ENCODE data around the gene PPP2R2C.

Gene PPP2R2C

DNA sequence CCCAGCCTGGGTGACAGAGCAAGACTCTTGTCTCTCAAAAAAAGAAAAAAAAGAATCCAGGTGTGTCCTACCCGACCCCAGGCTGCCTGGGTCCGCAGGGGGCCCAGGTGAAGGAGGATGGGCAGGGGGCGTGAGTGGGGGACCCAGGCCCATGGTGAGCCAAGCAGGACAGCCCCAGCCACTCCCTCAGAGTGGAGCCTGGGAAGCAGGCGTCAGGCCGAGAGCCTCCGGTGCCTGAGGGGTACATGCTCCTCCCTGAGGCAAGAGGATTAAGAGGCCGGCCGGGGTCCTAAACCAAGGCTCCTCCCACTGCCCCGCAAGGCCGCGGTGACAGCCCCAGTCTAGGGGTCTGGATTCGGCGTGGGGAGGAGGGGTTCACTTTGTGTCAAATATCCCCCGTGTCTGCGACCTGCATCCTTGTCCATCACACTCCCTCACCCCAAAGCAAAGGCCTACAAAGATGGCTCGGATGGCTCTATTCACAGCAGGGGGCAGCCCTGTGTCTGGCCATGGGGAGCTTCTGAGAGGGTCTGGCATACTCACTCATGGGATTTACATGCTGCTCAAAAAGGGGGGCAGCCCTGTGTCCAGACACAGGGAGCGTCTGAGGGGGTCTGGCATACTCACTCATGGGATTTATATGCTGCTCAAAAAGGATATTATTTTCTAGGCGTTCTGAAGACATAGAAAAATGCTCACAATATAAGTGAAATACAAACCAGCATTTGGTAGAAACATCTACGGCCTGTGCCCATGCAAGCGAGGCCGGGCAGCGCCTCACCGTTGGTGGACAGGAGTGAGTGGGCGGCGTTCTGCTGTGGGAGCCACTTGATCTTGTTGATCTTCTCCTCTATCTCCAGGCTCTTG lies 94.6 kb downstream of the PPP2R2C start:
- no peak for DNase-seq

DNA sequence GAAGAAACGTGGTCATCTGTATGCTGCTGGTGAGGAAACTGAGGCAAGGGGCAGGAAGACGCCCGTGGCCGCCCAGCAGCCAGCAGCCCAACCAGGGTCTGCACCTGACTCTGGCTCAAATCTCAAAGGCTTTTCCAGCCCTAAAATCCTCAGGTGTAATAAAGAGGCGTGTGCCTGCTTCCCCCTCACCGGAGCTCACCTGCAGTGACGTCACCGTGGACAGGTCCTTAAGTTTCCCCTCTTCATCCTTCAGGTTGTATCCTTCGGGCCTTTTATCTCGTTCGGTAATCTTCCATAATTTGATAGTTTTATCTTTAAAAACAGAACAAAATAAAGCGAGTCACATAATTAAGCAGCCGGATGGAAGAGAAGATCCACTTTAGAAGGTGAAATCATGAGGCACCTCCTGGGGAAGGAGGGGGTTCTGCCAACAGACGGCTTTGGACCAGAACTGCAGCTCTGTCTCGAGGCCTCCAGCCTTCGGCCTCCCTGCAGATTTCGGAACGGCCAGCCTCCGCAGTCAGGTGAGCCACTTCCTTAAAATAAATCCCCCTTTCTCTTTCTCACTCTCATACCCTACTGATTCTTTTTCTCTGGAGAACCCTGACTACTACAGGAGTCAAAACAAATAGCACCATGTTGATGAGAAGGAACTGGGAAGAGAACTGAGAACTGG lies 96.7 kb downstream of the PPP2R2C start:
- DNase-seq: no peak

DNA sequence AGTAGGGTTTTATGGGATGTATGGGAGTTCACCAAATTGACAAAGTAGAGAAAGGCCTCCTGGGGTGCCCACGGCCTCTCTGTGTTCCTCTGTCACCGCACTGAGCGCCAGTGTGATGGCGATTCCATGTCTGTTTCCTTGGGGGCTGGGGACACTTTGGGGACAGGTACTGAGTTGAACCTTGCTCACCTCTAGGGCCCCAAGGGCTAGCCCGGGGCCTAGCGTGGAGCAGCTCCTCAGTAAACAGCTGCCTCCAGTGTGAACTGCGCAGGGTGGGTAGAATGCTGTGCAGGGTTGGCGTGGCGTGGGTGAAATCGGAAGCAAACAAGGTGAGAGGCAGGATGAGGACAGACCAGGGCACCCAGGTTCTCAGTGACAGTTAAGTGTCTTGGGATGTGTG lies 97.8 kb downstream of the PPP2R2C start:
- no peak for DNase-seq

DNA sequence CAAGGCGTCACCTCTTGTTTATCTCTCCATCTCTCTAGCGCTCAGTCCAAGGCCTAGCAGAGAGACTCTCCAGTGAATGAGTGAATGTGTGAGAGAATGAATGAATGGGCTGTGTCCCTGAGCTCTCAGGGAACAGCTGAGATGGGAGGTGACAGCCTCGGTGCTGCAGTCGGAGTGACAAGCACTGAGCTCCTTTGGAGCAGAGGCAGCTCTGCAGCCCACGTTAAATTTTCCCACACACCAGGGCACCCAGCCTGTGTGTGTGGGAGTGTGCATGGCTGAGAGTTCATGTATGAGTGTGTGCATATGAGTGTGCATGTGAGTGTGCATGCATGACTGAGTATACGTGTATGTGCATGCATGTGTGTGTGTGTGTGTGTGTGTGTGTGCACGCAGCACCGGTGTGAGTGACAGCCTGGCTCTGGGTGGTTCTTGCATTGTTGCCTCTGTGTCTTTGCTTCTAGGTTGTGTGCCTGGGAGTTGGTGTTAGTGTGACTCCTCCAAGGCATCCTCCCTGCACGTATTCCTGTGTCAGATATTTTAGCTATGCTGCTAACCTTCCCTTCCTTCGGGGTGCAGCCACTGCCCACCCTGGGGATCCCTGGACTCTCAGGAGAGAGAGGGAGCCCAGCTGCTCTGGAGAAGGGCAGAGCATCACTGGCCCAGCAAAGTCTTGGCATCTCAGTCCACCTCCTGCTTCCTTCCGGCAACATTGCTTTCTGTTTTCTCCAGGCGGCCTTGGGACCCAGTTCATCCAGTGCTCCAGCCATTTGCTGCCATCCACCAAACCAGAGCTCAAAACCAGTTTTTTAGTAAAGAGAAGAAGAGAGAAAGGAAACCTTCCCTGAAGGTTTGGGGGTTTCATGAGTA lies 98.6 kb downstream of the PPP2R2C start:
- DNase-seq: no peak

DNA sequence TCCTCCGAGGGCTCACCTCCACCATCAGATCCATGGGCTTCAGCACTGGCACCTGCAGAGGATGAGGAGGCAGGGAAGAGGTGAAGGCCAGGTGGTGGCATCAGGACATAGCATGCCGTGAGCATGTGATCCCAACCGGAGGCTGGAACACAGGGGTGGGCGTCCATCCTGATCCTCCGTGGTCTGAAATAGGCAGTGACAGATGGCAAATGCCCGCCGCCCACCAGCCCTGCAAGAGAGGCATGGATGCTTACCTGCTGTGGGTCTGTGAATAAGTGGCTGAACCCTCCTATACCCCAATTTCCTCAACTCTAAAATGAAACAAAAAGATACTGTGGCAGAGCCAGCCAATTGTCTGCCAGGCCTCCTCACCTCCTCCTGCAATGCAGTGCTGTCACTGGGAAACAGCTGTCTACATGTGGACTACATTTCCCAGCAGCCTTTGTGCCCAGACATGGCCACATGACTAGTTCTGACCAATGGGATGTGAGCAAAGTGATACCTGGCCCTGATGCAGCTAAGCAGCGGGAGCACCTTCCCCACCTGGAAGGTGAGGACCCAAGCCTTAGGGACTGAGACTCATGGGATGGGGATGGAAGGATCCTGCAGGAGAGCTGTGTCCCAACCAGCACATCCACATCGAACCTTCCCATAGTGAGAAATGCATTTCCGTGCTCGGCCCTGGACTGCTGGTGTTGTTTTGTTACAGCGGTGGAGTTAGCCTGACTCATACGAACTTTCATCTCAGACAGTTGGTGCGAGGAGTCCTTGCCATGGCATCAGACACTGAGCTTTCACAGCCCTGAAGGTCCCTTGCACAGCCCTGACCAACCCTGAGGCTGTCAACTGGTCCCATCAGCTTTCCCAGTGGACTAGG lies 99.5 kb downstream of the PPP2R2C start:
- DNase-seq: no peak

DNA sequence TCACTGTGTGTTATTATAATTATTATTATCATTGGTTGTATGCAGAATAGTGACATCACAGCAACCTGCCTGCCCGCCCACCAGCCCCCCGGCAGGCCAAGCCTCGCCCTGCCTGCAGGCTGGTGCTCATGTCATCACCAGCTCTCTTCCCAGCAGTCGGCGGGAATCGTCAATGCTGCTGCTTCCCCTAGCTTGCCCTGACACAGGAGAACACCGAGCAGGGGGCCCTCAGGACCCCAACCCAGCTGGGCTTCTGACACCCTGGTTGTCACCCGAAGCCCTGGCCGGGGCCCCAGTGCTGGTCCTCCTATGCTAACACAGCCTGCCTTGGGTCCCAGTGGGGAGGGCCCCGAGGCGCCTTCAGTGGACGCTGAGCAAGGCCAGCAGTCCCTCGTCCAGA lies 100.6 kb downstream of the PPP2R2C start:
- no peak for DNase-seq

DNA sequence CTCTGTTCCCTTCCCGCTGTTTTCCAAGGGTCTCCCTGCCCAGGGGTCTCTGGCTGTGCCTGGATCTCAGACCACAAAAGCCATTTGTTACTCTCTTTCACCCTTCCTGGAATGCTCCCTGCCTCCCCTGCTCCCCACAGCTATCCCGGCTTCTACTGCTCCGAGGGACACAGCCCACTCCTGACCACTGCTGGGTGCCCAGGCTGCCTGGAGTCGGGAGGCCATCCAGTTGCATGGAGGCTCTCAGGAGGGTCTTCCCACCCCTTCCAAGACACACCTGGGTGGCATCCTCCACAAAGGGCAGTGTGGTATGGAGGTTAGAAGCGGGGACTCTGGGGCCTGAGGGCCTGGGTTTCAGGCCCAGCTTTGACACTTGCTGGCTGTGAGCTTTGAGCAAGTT lies 101.1 kb downstream of the PPP2R2C start:
- no peak for DNase-seq

DNA sequence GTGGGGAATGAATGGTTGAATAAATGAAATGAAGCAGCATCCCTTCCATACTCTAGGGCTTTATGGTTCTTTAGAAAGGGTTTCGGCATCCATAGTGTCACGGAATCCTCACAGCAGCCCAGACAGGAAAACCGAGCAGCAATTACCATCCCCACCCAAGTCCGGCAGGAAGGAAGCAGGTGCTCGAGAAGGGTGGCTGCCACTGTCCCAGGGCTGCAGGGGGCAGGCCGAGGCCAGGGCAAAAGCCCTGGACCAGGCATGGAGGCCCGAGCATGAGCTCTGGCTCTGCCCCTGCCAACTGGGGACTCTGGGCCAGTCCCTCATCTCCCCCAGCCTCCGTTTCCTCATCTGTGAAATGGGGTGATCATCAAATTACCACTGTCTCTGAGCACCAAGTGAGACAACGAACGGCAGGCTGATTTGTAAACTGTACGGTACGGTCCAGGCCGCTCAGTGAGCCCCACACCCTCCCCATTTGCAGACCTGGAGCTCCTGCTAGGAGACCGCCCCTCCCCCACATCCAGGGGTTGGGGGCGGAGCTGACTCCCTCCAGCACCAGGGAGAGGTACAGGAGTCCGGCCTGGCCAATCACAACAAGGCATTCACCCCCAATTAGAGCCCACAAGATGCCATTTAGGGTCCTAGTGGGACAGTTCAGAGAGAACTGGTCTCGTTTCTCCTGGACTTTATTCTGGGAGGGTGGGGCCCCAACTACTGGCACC lies 102.3 kb downstream of the PPP2R2C start:
- DNase-seq: no peak

DNA sequence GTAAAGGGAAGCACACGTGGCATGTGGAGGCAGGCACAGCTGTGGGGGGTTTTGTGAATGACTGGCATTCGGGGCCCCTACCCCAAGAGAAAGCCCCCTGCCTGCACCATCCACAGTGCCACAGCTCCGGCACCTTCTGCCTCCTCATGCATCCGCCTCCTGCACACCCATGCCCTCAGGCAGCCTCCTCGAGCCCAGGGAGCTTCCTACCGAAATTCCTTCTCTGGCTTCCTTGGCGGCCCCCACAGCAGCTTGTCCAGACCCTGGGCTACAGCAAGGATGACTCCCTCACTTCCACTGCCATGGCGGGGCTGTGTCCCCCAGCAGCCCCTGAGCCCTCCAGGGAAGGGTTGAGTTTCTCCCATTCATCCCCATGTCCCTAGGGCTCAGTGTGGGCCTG lies 102.9 kb downstream of the PPP2R2C start:
- no peak for DNase-seq

DNA sequence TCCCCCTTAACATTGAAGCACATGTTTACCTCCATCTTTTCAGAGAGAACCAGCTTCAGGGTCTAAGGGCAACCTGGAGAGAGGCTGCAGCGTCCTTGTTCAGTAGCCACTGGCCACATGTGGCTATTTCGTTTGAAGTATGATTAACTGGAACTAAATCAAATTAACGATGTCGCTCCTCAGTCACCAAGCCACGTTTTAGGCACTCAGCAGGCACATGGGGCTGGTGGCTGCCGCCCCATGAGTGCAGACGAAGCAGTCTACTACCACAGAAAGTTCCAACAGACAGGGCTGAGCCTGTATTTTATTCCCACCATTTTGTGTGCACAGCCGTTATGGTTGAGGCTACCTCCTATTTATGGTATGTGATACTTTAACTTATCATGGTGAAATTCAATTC lies 103.4 kb downstream of the PPP2R2C start:
- DNase-seq: no peak

DNA sequence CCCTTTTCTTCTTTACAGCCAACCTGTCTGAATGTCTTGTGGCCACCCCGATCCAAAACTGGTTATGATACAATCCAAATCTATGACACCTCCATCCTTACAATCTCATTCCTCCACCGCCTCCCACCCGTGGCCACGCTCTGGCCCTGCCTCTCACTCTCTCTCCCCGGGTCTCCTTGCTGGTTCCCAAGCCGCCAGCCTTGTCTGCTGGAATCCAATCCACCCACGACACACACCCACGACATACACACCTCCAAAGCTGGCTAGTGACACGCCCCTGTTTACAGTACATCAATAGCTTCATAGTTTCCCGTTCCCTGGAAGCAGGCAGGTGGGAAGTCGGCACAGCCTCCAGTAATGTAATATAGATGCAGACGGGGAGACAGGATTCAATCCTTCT lies 103.8 kb downstream of the PPP2R2C start:
- DNase-seq: no peak

DNA sequence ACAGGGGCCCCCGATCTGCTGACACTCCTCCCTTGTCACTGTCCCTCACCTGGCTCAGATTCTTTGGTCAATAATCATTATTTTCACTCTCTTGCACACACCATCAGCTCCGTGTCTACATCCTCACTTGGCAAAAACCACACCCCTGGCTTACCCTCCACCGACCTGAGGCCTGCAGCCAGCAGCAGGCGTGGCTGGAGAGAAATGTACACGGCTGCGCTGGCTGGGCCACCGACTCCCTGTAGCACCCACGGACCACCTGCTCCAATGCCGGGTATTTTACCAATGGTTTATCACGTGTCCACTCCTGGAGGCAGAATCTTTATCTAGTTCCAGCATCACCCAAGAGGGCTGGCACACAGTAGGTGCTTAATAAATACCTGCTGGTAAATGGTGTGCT lies 104.3 kb downstream of the PPP2R2C start:
- DNase-seq: no peak

DNA sequence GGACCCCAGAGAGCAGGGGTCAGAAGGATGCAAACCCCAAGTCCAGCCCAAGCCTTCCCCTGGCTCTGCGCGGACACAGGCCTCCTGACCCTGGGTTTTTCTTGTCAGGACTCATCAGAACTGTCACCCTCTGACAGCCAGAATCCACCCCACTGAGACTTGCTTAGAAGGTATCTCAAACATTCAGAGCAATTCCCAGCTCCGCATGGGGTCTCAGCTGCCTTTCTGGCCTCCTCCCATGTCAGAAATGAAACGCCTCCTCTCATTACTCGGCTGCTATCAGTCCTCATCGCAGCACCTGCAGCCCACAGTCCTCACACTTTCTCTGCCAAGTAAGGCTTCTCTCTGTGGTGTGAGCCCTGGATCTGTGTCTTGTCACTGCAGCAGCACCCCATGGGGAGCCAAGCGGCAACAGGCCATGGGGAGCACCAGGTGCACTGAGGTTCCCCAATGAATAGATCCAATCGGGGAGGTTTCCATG lies 105.0 kb downstream of the PPP2R2C start:
- no peak for DNase-seq

DNA sequence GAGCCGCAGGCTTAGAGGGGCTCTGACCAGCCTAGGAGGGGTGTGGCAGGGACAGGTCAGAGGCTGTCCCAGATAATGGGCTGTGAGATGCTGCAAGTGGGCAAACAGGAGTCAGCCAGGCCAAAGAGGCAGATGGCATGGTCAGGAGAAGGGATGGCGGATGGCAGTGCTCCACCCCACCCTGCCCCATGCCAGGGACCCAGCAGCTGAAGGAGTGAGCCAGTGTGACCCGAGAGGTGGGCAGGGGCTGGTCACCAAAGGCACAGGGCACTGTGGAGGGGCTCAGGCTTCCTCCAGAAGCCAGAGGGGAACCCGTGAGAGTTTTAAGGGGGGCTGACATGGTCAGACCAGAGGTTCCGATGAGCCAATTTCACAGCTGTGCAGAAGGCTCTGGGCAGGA lies 105.8 kb downstream of the PPP2R2C start:
- DNase-seq: no peak

DNA sequence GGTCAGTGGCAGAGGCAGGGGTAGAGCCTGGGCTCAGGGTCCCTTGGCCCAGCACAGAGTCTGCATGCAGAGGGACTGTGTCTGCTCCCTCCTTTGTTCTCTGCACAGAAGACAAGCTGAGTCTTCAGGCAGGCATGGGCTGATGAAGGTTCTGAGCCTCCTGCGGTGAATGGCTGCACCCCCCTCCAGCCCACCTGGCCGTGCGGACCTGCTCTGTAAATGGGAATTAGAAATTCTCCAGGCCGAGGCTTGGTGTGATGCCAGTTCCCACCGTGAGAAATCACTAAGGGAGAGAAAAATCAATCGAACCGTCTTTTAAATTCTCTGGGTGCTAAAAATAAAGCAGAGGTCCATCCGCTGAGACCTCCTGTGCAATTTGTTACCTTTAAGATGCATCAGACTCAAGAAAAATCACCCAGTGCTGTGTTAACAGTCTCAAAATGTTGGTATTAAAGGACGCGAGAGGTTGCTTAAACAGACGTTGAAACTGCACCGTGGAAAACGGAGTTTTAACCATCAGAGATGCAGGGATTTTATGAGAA lies 106.8 kb downstream of the PPP2R2C start:
- DNase-seq: no peak

DNA sequence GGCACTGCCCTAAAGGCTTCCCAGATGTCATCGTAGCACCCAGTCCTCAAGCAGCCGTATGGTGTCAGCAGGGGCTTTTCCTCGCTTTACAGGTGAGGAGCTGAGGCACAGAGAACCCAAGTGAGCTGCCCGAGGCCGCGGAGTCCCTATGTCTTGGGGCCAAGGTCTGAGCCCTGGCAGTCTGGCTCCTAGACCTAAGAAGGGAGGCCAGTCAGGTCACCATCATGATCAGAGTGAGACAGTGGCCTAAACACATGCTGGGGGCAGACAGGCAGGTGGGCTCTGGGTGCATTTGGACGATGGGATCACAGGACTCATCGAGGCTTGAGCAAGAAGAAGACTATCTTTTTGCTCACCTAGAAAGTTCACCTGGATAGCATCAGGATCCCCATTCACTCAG lies 107.8 kb downstream of the PPP2R2C start:
- DNase-seq: no peak

DNA sequence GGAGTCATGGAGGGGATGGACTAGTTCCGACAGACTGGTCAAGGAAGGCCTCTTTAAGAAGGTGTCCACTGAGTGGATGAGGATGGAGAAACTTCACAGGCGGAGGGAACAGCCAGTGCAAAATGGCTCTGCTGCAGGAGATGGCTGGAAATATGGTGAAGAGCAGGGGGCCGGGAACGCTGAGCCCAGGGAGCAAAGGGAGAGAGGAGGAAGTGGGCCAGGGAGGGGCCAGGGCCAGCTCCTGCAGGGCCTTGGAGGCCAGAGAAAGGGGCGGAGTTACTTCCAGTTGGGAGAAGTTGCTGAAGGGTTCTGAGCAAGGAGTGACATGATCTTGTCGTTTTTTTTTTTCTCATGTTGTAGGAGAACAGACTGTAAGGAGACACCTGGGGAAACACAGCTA lies 108.3 kb downstream of the PPP2R2C start:
- DNase-seq: no peak

DNA sequence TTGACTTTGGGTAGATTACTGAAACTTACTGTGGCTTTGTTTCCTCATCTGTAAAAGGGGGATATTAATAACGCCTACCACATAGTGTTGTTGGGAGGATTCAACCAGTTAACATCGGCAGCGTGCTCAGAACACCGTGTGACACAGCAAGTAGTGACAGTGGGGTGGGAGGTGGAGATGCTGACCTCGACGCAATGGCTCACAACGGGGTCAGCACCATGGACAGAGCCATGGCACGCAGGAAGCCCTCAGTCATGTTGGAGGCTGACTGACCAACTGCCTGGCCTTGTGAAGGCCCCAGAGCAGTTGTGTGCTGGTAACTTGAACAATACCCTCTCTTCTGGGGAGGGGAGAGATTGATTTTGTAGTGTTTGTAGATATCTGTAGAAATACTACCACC lies 109.5 kb downstream of the PPP2R2C start:
- no peak for DNase-seq

DNA sequence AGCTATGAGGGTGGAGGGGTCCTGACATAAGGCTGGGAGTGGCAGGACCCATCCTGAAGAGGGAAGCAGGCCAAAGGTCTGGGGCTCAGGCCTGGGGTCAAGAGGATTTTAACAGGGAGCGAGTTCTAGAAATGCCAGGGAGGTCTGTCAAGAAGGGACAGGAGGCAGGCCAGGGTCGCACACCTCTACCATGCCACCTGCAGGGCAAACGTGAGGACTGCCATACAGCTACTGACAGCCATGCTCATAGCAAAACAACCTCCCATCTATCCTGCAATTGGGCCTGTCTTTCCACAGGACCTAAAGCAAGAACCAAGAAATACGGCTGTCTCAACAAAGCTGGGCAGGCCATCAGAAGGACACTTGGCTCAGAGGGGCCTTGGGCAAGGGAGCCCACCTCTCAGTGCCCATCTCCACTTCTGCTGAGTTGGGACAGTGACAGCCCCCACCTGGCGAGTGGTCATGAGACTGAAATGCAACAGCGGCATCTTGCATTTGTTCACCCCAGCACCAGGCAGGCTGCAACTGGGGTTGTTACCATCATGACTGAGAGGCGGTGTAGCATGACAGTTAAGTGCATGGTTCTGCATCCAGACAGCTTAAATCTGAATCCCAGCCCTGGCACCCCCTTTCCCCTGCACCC lies 110.0 kb downstream of the PPP2R2C start:
- DNase-seq: no peak

DNA sequence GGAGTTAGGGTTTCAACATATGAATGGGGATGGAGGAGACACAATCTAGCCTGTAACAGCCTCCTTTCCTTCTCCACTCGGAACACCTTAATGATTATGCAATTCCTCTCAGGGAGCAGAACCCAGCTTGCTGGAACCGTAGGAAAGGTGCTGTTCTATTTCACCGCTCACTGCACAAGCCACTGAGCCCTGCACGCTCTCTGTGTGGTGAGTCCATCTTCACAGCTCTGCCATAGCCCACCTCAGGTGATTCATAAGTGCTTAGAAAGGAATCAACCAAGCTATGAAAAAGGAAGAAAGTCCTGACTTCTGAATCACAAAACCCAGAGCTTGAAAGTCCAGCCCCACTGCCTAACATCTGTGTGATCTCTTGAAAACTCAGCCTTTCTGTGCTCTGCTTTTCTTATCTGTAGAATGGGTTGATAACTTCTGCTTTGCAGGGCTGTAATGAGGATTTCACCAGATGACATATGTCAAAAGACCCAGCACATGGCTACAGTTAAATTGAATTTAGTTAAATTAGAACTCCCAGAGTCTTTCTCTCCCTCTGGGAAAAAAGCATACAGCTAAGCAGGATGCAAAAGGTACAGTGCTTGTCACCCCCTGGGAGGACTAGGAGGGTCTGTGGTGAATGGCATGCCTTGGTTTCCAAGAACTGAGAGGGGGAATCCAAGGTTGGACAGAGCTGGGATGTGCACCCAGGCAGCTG lies 111.2 kb downstream of the PPP2R2C start:
- DNase-seq: no peak

All from inflammatory macrophage treated with lipopolysaccharide for 4 hours (primary cell).